SU-DHL-6 (cell line): ENCODE measurements around the gene FAM83D.

Experiments used
- EZH2phosphoT487 ChIP-seq: fragments of 200-600 bp; sonication (generic), shearing (Covaris generic); conservative IDR thresholded peaks from 2 replicates; pipeline ENCODE4 v1.6.1; 2018; ENCODE audit warnings: mild to moderate bottlenecking, antibody characterized with exemption, low read length, moderate library complexity, mixed read lengths
- TF ChIP-seq, protein P1 (sequence below): fragments of 200-600 bp; sonication (generic); IDR thresholded peaks from one replicate; pipeline ENCODE4 v1.5.1; 2017; ENCODE audit warnings: antibody characterized with exemption, mild to moderate bottlenecking, low read length, moderate library complexity; ENCODE audit not compliant: insufficient read depth, poor library complexity, severe bottlenecking

- TF ChIP-seq, protein P1, sequence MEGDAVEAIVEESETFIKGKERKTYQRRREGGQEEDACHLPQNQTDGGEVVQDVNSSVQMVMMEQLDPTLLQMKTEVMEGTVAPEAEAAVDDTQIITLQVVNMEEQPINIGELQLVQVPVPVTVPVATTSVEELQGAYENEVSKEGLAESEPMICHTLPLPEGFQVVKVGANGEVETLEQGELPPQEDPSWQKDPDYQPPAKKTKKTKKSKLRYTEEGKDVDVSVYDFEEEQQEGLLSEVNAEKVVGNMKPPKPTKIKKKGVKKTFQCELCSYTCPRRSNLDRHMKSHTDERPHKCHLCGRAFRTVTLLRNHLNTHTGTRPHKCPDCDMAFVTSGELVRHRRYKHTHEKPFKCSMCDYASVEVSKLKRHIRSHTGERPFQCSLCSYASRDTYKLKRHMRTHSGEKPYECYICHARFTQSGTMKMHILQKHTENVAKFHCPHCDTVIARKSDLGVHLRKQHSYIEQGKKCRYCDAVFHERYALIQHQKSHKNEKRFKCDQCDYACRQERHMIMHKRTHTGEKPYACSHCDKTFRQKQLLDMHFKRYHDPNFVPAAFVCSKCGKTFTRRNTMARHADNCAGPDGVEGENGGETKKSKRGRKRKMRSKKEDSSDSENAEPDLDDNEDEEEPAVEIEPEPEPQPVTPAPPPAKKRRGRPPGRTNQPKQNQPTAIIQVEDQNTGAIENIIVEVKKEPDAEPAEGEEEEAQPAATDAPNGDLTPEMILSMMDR = no peak
- no peak for TF ChIP-seq EZH2phosphoT487
Measured at GRCh38 chr20:38915355-38915754, 10.9 kb upstream of the FAM83D start.
